Breast epithelium (tissue), 4 donors: Measurements from ENCODE around the gene FOXI2. TPM values are rescaled to one million over a fixed set of nuclear protein-coding genes. Genes with fewer than 3 reads are reported as not detected.

Experiments used
- DNase-seq, 2 donors: peaks; one replicate each; pipeline ENCODE4 v3.0.0-alpha.2; 2019; ENCODE audit warnings: low spot score in 2 of 2
- H3K27ac ChIP-seq, 2 donors: fragments of 200-600 bp; sonication (generic) in 1 of 2; one replicate each; pipeline ENCODE4 v1.5.1; 2016 to 2019; ENCODE audit warnings: mild to moderate bottlenecking in 1 of 2
- H3K27me3 ChIP-seq, 2 donors: fragments of 200-600 bp; sonication (generic) in 1 of 2; one replicate each; pipeline versions ENCODE4 v1.5.1 to v1.6.0; 2017 to 2019; ENCODE audit warnings: control low read depth in 1 of 2, mild to moderate bottlenecking in 1 of 2
- H3K36me3 ChIP-seq: fragments of 200-600 bp; one replicate; pipeline ENCODE4 v1.5.1; 2019
- H3K4me1 ChIP-seq, 2 donors: fragments of 200-600 bp; sonication (generic); one replicate each; pipeline ENCODE4 v1.5.1; 2016 to 2019; ENCODE audit warnings: control low read depth in 1 of 2
- H3K4me3 ChIP-seq, 3 donors: fragments of 200-600 bp; sonication (generic); 1 replicate in 2 of 3; 2 replicates in 1 of 3; pipeline ENCODE4 v1.5.1; 2016 to 2019; ENCODE audit warnings: mild to moderate bottlenecking in 3 of 3, moderate library complexity in 2 of 3
- H3K9me3 ChIP-seq, 2 donors: fragments of 200-600 bp; sonication (generic) in 1 of 2; one replicate each; pipeline ENCODE4 v1.5.1; 2016 to 2019; ENCODE audit warnings: control low read depth in 1 of 2
- CTCF ChIP-seq, 3 donors: fragments of 450-650 bp; IDR thresholded peaks; one replicate each; pipeline ENCODE4 v1.5.1; 2016 to 2017; ENCODE audit warnings: antibody characterized with exemption in 3 of 3, mild to moderate bottlenecking in 3 of 3, moderate library complexity in 3 of 3
- POLR2A ChIP-seq: fragments of 450-650 bp; IDR thresholded peaks from one replicate; pipeline ENCODE4 v1.6.1; 2016; ENCODE audit warnings: antibody characterized with exemption, mild to moderate bottlenecking, moderate library complexity
- POLR2AphosphoS5 ChIP-seq, 3 donors: sonication (generic); formaldehyde crosslinking; IDR thresholded peaks; one replicate each; pipeline ENCODE4 v1.6.1; 2017; ENCODE audit warnings: antibody characterized with exemption in 3 of 3
- intact Hi-C: fragments of 100-400 bp; cut with DNase I; formaldehyde crosslinking; loops from one replicate; pipeline ENCODE4 v1.15.1; 2023; ENCODE audit warnings: low total_unique reads
- total RNA-seq, 3 donors: library from RNA; depleted of rRNA; stranded (reverse); fragments of >200 nt; gene quantifications; one replicate each; pipeline ENCODE4 v1.1.0, GENCODE V29; 2016

FOXI2 gene
- total RNA-seq, 3 donors from 2014 or later: 0.16 TPM; not detected in 2

GRCh38 chr10:127720142-127720541 is 16.8 kb upstream of the FOXI2 start:
- intact Hi-C loops: no loop called here
- TF ChIP-seq POLR2AphosphoS5 (IDR thresholded peaks at IDR 0.05): no peak
- no peak for TF ChIP-seq CTCF (IDR thresholded peaks at IDR 0.05)
- TF ChIP-seq POLR2A: no peak
- Histone ChIP-seq H3K27me3 (no peaks in the 10 kb centered on the region), H3K36me3 (no peaks in the 10 kb centered on the region), H3K9me3 (peaks cover 0 to 6% of the 10 kb centered on the region in 2 donors), H3K4me3 (no peak overlapping the region), H3K27ac (no peak overlapping the region), H3K4me1 (no peaks in the 10 kb centered on the region)
- no peak for DNase-seq

- Histone ChIP-seq H3K9me3 (peaks cover 0 to 6% of the 10 kb centered on the region in 2 donors), H3K36me3 (no peaks in the 10 kb centered on the region), H3K4me1 (no peaks in the 10 kb centered on the region), H3K4me3 (no peak overlapping the region), H3K27ac (no peak overlapping the region), H3K27me3 (no peaks in the 10 kb centered on the region)
- DNase-seq: no peak
- TF ChIP-seq POLR2A (no peak), POLR2AphosphoS5 (IDR thresholded peaks at IDR 0.05) (no peak), CTCF (IDR thresholded peaks at IDR 0.05) (no peak)
- intact Hi-C loops: no loop called here
Measured at GRCh38 chr10:127720903-127721302, 16.1 kb upstream of the FOXI2 start.

- DNase-seq: no peak
- Histone ChIP-seq H3K9me3 (peaks cover 0 to 7% of the 10 kb centered on the region in 2 donors), H3K27me3 (peaks cover 2 to 56% of the 10 kb centered on the region in 2 donors), H3K4me3 (no peak overlapping the region), H3K36me3 (no peaks in the 10 kb centered on the region), H3K4me1 (no peaks in the 10 kb centered on the region), H3K27ac (no peak overlapping the region)
- TF ChIP-seq POLR2AphosphoS5 (IDR thresholded peaks at IDR 0.05): no peak
- TF ChIP-seq POLR2A: no peak
- TF ChIP-seq CTCF (IDR thresholded peaks at IDR 0.05): no peak
- intact Hi-C loops: no loop called here
Measured at GRCh38 chr10:127734753-127735152, 2.2 kb upstream of the FOXI2 start.

DNA sequence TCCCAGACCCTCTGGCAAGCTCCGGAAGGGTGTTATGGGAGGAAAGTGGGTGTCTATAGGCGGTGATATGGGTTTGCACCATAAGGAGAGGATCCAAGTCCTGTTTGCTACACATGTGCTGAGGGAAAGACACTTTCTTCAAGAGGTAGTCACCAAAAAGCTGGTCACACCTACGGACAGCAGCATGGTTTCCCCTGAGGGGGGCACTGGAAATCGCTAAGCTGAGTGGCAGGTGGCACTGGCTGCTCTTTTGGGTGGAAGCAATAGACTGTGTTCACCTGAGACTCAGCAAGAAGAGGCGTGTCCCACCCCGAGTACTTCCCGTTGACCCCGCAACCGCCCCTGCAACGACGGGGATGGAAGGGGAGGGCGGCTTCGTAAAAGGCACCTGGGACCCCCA is 1.8 kb upstream of the FOXI2 start:
- Histone ChIP-seq H3K27ac (no peak overlapping the region), H3K9me3 (peaks cover 0 to 7% of the 10 kb centered on the region in 2 donors), H3K4me1 (no peaks in the 10 kb centered on the region), H3K4me3 (no peak overlapping the region), H3K27me3 (peaks cover 2 to 56% of the 10 kb centered on the region in 2 donors), H3K36me3 (no peaks in the 10 kb centered on the region)
- no peak for TF ChIP-seq POLR2A
- no peak for TF ChIP-seq CTCF (IDR thresholded peaks at IDR 0.05)
- TF ChIP-seq POLR2AphosphoS5 (IDR thresholded peaks at IDR 0.05): no peak
- intact Hi-C loops: no loop called here
- DNase-seq: no peak

DNA sequence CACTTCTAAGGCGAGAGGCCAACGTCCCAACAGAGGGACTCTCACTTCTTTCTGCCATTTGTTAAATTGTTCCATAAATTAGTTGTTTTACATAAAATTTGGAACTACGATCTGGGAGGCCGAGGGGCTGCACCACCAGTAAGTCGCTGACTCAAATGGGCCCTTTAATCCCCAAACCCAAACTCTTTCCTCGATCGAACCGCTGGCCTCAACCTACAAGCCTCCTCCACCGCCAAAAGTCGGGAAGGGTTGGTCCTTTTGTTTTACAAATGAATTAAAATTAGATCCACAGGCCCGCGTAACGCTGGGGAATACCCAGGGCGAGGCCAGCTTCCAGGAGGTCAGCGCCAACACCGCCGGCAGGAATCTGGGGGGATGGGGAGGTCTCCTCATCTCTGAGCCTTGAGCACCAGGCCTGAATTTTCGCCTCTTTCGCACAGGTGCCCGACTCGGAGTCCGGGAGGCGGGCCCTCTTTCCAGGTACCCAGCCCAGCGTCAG is 1.2 kb upstream of the FOXI2 start:
- Histone ChIP-seq H3K36me3 (no peaks in the 10 kb centered on the region), H3K27ac (no peak overlapping the region), H3K9me3 (peaks cover 0 to 7% of the 10 kb centered on the region in 2 donors), H3K27me3 (peaks cover 2 to 56% of the 10 kb centered on the region in 2 donors), H3K4me1 (no peaks in the 10 kb centered on the region), H3K4me3 (peak overlapping the region in 1 of 3 donors; percentile 23)
- intact Hi-C loops: no loop called here
- no peak for DNase-seq
- TF ChIP-seq POLR2A: no peak
- no peak for TF ChIP-seq CTCF (IDR thresholded peaks at IDR 0.05)
- no peak for TF ChIP-seq POLR2AphosphoS5 (IDR thresholded peaks at IDR 0.05)
